Tibial nerve (tissue), 4 donors: Measurements from ENCODE around the gene CEACAM7.

Source experiments
- EP300 ChIP-seq, 2 donors: sonication (generic); formaldehyde crosslinking; IDR thresholded peaks; one replicate each; pipeline ENCODE4 v1.6.1; 2017; ENCODE audit warnings: antibody characterized with exemption in 2 of 2, mild to moderate bottlenecking in 1 of 2
- POLR2A ChIP-seq, 2 donors: fragments of 450-650 bp; IDR thresholded peaks; one replicate each; pipeline ENCODE4 v1.6.1; 2017; ENCODE audit warnings: antibody characterized with exemption in 2 of 2, mild to moderate bottlenecking in 2 of 2, moderate library complexity in 2 of 2
- TF ChIP-seq, protein P1 (sequence below), 5 experiments: fragments of 200-600 bp in 3 of 5; fragments of 450-650 bp in 2 of 5; sonication (generic) in 3 of 5; IDR thresholded peaks; one replicate each; pipeline ENCODE4 v1.5.1; 2016 to 2019; ENCODE audit warnings: antibody characterized with exemption in 5 of 5, mild to moderate bottlenecking in 3 of 5, moderate library complexity in 2 of 5

DNA sequence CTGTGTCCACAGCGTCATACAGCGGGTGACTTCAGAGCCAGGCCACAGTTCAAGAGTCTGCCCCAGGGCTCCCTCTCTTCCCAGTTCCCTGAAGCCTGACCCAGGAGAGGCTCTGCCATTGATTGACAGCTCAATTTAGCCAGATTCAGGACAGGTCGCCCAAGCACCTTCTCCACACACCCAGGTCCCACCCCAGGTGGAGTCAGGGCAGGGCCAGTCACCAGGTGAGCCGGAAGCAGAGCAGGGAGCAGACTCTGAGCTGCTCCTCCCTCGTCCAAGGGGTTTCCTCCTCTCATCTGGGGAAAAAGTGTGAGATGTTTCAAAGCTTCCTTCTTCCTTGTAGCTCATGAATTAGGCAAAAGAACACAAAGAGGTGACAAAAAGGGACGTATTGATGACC is 5.6 kb downstream of the CEACAM7 start:
- TF ChIP-seq, protein P1, sequence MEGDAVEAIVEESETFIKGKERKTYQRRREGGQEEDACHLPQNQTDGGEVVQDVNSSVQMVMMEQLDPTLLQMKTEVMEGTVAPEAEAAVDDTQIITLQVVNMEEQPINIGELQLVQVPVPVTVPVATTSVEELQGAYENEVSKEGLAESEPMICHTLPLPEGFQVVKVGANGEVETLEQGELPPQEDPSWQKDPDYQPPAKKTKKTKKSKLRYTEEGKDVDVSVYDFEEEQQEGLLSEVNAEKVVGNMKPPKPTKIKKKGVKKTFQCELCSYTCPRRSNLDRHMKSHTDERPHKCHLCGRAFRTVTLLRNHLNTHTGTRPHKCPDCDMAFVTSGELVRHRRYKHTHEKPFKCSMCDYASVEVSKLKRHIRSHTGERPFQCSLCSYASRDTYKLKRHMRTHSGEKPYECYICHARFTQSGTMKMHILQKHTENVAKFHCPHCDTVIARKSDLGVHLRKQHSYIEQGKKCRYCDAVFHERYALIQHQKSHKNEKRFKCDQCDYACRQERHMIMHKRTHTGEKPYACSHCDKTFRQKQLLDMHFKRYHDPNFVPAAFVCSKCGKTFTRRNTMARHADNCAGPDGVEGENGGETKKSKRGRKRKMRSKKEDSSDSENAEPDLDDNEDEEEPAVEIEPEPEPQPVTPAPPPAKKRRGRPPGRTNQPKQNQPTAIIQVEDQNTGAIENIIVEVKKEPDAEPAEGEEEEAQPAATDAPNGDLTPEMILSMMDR (IDR thresholded peaks at IDR 0.05) = no peak
- TF ChIP-seq POLR2A (IDR thresholded peaks at IDR 0.05) (no peak), EP300 (IDR thresholded peaks at IDR 0.05) (no peak)
